D721Med (cell line): ENCODE results near the gene CLEC1B.
"Not testable (repeated sequence)": the region's sequence is repeated elsewhere in the genome, so short reads cannot be mapped to it uniquely, and the experiment has no call there.

Experiments
- DNase-seq: peaks from one replicate; pipeline ENCODE4 v3.0.0; 2011; ENCODE audit warnings: low spot score; ENCODE audit not compliant: insufficient read length
- FAIRE-seq: peaks from 2 replicates; lab custom pipeline; 2011; peaks lifted over from hg19 to GRCh38; lab: Jason Lieb, UNC
- TF ChIP-seq, protein P1 (sequence below): IDR thresholded peaks from 2 replicates; pipeline ENCODE4 v1.5.1; 2012; ENCODE audit warnings: mild to moderate bottlenecking, control low read depth; ENCODE audit not compliant: insufficient read depth; ENCODE audit errors: missing control alignments

Gene CLEC1B

DNA sequence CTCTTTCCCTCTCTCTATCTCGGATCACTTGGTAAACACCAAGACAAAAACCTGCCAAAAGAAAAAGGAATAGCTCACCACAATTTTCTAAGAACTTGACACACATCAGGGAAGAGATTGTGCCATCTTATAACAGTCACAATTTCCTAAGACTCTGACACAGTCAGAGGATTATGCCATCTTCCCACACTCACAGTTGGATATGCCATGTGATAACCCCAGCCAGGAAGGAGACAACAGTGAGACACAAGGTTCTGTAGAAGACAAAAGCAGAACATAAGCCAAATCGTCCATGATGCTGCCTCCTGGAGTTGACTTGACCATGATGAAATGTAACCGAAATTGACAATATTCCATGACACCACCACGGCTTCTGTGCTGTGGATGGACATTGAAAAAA, 28.8 kb upstream of the CLEC1B start:
- DNase-seq (no peak), FAIRE-seq (no peak)
- TF ChIP-seq, protein P1, sequence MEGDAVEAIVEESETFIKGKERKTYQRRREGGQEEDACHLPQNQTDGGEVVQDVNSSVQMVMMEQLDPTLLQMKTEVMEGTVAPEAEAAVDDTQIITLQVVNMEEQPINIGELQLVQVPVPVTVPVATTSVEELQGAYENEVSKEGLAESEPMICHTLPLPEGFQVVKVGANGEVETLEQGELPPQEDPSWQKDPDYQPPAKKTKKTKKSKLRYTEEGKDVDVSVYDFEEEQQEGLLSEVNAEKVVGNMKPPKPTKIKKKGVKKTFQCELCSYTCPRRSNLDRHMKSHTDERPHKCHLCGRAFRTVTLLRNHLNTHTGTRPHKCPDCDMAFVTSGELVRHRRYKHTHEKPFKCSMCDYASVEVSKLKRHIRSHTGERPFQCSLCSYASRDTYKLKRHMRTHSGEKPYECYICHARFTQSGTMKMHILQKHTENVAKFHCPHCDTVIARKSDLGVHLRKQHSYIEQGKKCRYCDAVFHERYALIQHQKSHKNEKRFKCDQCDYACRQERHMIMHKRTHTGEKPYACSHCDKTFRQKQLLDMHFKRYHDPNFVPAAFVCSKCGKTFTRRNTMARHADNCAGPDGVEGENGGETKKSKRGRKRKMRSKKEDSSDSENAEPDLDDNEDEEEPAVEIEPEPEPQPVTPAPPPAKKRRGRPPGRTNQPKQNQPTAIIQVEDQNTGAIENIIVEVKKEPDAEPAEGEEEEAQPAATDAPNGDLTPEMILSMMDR: no peak

DNA sequence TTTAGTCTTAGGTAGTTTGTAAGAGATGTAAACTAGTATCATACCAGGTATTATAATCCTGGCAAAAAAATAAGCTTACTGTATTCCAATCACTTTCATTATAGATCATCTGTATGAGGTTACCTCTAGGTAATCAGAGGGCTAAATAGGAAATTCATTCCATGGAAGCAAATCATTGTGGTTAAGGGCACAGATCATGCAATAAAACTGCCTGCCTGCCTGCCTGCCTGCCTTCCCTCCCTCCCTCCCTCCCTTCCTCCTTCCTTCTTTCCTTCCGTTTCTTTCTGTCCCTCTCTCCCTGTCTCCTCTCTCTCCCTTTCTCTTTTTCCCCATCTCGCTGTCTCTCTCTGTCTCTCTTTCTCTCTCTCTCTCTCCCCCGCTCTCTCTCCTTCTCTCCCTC, 28.4 kb upstream of the CLEC1B start:
- TF ChIP-seq, protein P1: no peak
- no peak for DNase-seq
- FAIRE-seq: no peak

DNA sequence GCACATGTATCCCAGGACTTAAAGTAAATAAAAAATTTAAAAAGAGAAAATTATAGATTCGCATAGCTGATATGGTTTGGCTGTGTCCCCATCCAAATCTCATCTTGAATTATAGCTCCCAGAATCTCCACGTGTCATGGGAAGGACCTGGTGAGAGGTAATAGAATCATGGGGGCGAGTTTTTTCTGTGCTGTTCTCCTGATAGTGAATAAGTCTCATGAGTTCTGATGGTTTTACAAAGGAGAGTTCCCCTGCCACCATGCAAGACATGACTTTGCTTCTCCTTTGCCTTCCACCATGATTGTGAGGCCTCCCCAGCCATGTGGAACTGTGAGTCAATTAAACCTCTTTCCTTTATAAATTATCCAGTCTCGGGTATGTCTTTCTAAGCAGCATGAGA, 27.7 kb upstream of the CLEC1B start:
- not testable (repeated sequence) for DNase-seq, FAIRE-seq

DNA sequence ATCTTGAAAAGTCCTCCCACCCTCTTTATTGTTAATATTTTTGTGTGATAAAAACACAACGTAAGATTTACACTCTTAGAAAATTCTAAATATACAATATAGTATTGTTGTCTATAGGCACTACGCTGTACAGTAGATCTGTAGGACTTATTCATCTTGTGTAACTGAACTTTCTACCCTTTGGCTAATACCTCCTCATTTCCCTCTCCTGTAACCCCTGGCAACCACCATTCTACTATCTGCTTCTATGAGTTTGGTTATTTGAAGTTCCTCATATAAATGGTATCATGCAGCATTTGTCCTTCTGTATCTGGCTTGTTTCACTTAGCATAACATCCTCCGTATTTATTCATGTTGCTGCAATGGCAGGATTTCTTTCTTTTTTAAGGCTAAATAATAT, 26.3 kb upstream of the CLEC1B start:
- DNase-seq (no peak), FAIRE-seq (no peak)
- TF ChIP-seq, protein P1: no peak

DNA sequence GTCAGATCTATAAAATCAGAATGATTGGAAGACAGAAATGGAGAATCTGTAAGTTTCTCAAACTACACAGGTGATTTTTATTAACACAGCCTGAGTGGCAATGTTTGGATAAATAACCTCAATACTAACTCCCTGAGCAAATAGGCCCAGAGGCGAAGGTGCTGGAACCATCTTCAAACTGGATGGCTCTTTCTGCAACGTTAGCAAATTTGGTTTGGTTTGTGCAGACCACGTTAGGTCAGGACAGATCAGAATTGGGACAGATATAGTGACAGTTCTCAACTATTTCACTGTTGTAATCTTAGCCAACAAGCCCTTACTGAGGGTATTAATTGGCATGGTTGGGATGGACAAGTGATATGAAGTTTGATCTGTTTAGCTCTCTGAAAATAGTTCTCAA, 22.4 kb upstream of the CLEC1B start:
- DNase-seq (no peak), FAIRE-seq (no peak)
- TF ChIP-seq, protein P1: no peak

DNA sequence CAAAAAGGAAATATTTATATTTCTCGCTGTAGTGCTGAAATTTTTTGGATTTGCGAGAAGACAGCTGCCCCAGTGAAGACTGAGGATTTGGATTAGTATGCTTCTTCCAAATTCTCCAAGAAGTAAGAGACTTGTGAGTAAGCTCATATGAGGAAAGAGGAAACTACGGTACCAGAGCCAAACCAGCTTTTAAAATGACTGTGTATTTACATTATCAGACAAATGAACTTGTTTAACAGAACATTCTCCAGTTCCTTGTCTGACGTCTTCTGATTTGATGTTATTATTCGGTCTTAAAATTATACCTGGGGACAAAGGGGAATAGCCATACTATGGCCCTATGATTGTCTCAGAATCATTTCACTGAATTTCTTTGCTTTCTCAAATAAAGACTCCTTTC, 19.5 kb upstream of the CLEC1B start:
- TF ChIP-seq, protein P1: no peak
- no peak for FAIRE-seq
- no peak for DNase-seq

DNA sequence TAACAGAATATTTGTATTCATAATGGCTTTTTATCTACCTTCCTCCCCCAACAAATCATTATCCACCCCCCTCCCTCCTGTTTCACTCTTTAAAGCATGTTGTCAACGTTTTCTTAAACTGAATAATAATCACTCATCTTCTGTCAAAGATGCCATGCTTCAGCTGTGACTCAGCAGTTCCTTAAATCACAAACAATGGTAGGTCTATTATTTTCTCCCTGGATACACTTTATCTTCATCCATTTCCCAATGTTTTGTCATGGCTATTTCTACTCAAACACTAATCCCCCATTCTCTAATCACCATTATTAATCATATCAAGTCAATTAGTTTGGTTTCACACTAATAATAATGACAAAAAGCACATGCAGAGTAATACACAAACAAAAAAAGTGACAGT, 18.0 kb upstream of the CLEC1B start:
- FAIRE-seq: no peak
- TF ChIP-seq, protein P1: no peak
- DNase-seq: no peak

DNA sequence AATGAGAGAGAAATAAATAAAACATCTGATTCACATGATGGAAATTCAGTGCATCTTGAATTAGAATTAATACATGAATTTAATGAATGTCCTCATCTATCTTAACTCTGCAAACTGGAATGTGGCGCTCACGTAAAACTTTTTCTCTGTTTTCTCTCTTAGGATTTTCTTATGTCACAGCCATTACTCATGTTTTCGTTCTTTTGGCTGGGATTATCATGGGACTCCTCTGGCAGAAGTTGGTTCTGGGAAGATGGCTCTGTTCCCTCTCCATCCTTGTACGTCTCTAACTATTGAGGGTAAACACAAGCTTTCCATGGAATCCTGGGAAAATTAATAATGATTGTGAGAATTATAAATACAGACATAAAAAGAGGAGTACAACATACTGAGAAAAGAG, 16.5 kb upstream of the CLEC1B start:
- DNase-seq (no peak), FAIRE-seq (no peak)
- TF ChIP-seq, protein P1: no peak
